ENCODE results near the gene MAT2B. TPM values are rescaled to one million over a fixed set of nuclear protein-coding genes. Genes with fewer than 3 reads are reported as not detected.

The MAT2B gene
- total and polyA plus RNA-seq, 2 of the 13 experiments (the other 11 are each of a cell fraction or from before 2014, with no cell fraction given): 20.2 to 37.1 TPM

DNA sequence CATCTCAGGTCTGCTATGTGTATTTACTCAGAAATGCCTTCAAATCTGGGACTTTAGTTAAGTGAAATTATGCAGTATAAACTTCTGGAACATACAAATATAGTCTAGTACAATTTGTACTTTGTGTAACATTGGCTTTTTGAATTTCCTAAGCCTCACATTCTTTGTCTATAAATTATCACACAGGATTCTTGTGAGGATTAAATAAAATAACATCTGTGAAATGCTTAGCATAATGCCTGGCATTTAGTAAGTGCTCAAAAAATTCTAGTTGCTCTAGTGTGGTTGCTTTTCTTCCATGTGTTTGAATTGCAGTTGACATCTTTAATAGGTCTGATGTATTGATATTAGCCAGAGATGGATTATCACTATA, 42.4 kb upstream of the MAT2B start:
- in situ Hi-C loops (cut with HindIII; ENCODE audit: extremely low pct_ligation_motif_present, low pct_unique_long_range_greater_than_20kb): no loop called here
- POLR2A ChIA-PET: no interaction called here

DNA sequence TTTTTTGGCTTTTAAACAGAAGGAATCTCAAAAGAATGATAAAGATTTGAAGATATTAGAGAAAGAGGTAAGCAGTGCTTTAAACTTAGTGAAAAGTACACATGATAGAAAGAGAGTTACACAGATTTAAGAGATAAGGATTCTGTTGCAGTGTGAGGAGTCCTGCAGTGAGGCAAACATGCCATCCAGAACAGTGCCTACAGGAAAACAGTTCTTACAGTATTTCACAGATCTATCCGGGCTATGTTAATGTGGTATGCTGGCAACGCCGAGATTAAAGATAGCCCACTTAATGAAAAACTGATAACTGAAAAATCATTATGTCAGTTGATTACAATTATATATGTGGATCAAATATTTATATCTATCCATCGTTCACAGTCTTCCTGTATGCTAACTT, 37.7 kb upstream of the MAT2B start:
- in situ Hi-C loops (cut with HindIII; ENCODE audit: extremely low pct_ligation_motif_present, low pct_unique_long_range_greater_than_20kb): no loop called here
- Histone ChIP-seq H3K36me3 (replicated peaks in 1 of 2; ENCODE audit: control insufficient read depth in 1 of 2, insufficient read depth in 2 of 2, low read length in 2 of 2) (peaks cover 8 to 43% of the 10 kb centered on the region in 2 experiments), H3K4me1 (ENCODE audit: insufficient read depth, low read length) (peaks cover 8% of the 10 kb centered on the region), H3K9ac (ENCODE audit: insufficient read depth, low read depth, low read length) (no peak overlapping the region), H3K4me3 (replicated peaks in 1 of 3; ENCODE audit: insufficient read depth in 1 of 3, low read depth in 2 of 3, low read length in 3 of 3) (no peak overlapping the region), H3K27ac (ENCODE audit: extremely low read length, insufficient read depth, low read length) (no peak overlapping the region), H3K79me2 (ENCODE audit: insufficient read depth, low read length) (peaks cover 19% of the 10 kb centered on the region), H3K9me3 (ENCODE audit: low read length) (no peaks in the 10 kb centered on the region), H3K4me2 (ENCODE audit: low read depth, low read length) (no peak overlapping the region), H3K27me3 (ENCODE audit: control insufficient read depth in 1 of 2, insufficient read depth in 2 of 2, low read length in 2 of 2) (no peaks in the 10 kb centered on the region), H4K20me1 (ENCODE audit: insufficient read depth, low read length) (no peaks in the 10 kb centered on the region), H2AFZ (ENCODE audit: low read length) (no peak overlapping the region)
- intact Hi-C loops (cut with micrococcal nuclease; ENCODE audit: unreplicated experiment): no loop called here
- FAIRE-seq (no peak), DNase-seq (ENCODE audit: low spot score) (no peak), ATAC-seq (no peak)
- TF ChIP-seq, protein P1, sequence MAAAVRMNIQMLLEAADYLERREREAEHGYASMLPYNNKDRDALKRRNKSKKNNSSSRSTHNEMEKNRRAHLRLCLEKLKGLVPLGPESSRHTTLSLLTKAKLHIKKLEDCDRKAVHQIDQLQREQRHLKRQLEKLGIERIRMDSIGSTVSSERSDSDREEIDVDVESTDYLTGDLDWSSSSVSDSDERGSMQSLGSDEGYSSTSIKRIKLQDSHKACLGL (CRISPR knock-in tag; IDR thresholded peaks at IDR 0.05): no peak
- TF ChIP-seq ZNF737 (CRISPR knock-in tag; IDR thresholded peaks at IDR 0.05; ENCODE audit: borderline replicate concordance) (no peak), ZNF232 (CRISPR knock-in tag; IDR thresholded peaks at IDR 0.05; ENCODE audit: borderline replicate concordance) (no peak), NR3C1 (CRISPR knock-in tag; IDR thresholded peaks at IDR 0.05) (no peak), MYNN (CRISPR knock-in tag; IDR thresholded peaks at IDR 0.05; ENCODE audit: low read depth) (no peak), ZNF816 (CRISPR knock-in tag; IDR thresholded peaks at IDR 0.05; ENCODE audit: borderline replicate concordance) (no peak), NAIF1 (CRISPR knock-in tag; IDR thresholded peaks at IDR 0.05; ENCODE audit: borderline replicate concordance) (no peak), ZNF749 (CRISPR knock-in tag; IDR thresholded peaks at IDR 0.05; ENCODE audit: borderline replicate concordance) (no peak), ZNF775 (CRISPR knock-in tag; IDR thresholded peaks at IDR 0.05; ENCODE audit: borderline replicate concordance) (no peak), ZKSCAN5 (CRISPR knock-in tag; IDR thresholded peaks at IDR 0.05) (no peak), TAF15 (IDR thresholded peaks at IDR 0.05; ENCODE audit: low read depth, low read length, poor library complexity, severe bottlenecking) (no peak), KLF12 (CRISPR knock-in tag; IDR thresholded peaks at IDR 0.05; ENCODE audit: borderline replicate concordance) (no peak)
- TF ChIP-seq, protein P2, sequence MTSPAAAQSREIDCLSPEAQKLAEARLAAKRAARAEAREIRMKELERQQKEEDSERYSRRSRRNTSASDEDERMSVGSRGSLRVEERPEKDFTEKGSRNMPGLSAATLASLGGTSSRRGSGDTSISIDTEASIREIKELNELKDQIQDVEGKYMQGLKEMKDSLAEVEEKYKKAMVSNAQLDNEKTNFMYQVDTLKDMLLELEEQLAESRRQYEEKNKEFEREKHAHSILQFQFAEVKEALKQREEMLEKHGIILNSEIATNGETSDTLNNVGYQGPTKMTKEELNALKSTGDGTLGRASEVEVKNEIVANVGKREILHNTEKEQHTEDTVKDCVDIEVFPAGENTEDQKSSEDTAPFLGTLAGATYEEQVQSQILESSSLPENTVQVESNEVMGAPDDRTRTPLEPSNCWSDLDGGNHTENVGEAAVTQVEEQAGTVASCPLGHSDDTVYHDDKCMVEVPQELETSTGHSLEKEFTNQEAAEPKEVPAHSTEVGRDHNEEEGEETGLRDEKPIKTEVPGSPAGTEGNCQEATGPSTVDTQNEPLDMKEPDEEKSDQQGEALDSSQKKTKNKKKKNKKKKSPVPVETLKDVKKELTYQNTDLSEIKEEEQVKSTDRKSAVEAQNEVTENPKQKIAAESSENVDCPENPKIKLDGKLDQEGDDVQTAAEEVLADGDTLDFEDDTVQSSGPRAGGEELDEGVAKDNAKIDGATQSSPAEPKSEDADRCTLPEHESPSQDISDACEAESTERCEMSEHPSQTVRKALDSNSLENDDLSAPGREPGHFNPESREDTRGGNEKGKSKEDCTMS (CRISPR knock-in tag; conservative IDR thresholded peaks at IDR 0.05): no peak
- TF ChIP-seq, protein P3, sequence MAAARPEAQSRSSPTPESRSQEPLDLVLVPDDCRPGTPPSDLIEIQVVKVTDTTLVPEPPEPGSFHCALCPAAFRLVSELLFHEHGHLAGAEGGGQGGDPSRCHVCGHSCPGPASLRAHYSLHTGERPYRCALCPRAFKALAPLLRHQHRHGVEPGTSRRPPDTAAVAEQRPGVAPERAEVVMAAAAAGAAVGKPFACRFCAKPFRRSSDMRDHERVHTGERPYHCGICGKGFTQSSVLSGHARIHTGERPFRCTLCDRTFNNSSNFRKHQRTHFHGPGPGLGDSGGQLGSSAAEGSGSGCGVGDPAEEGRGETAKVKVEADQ (CRISPR knock-in tag; IDR thresholded peaks at IDR 0.05; ENCODE audit: borderline replicate concordance): no peak
- BruUV-seq (replicated peaks): no TSS peak
- CTCF ChIA-PET (ENCODE audit: low intra/inter-chr PET ratio, low total read pairs): no interaction called here
- 98% methylated on average over 4 of the region's 4 CpGs for WGBS (ENCODE audit: low lambda C conversion rate)
- POLR2A ChIA-PET: interaction anchor here (1.7 kb wide), 1 partner anchor 8 kb away, joined by 7 read pairs; the partner anchor contains the start of genes HMMR and NUDCD2

More for the DNA sequence above, 42.4 kb upstream of the MAT2B start:
- Histone ChIP-seq H3K4me2 (ENCODE audit: low read depth, low read length) (peak overlapping the region; percentile 87), H3K4me1 (ENCODE audit: insufficient read depth, low read length) (peaks cover 20% of the 10 kb centered on the region), H3K79me2 (ENCODE audit: insufficient read depth, low read length) (peaks cover 53% of the 10 kb centered on the region), H2AFZ (ENCODE audit: low read length) (no peak overlapping the region), H3K36me3 (replicated peaks in 1 of 2; ENCODE audit: control insufficient read depth in 1 of 2, insufficient read depth in 2 of 2, low read length in 2 of 2) (peaks cover 2 to 9% of the 10 kb centered on the region in 2 experiments), H3K4me3 (replicated peaks in 1 of 3; ENCODE audit: insufficient read depth in 1 of 3, low read depth in 2 of 3, low read length in 3 of 3) (no peak overlapping the region), H4K20me1 (ENCODE audit: insufficient read depth, low read length) (no peaks in the 10 kb centered on the region), H3K27ac (ENCODE audit: extremely low read length, insufficient read depth, low read length) (no peak overlapping the region), H3K9me3 (ENCODE audit: low read length) (no peaks in the 10 kb centered on the region), H3K27me3 (ENCODE audit: control insufficient read depth in 1 of 2, insufficient read depth in 2 of 2, low read length in 2 of 2) (peaks cover 0 to 4% of the 10 kb centered on the region in 2 experiments; a peak in 1 of 5 replicates), H3K9ac (ENCODE audit: insufficient read depth, low read depth, low read length) (no peak overlapping the region)
- TF ChIP-seq ZNF256 (CRISPR knock-in tag; conservative IDR thresholded peaks at IDR 0.05): no peak
- TF ChIP-seq ZBTB20 (CRISPR knock-in tag; IDR thresholded peaks at IDR 0.05; ENCODE audit: borderline replicate concordance, low read depth): no peak
- no peak for TF ChIP-seq HNRNPH1 (optimal IDR thresholded peaks at IDR 0.05; ENCODE audit: low read depth, low read length)
- no peak for TF ChIP-seq ZNF550 (CRISPR knock-in tag; IDR thresholded peaks at IDR 0.05; ENCODE audit: borderline replicate concordance)
- CTCF ChIA-PET (ENCODE audit: low intra/inter-chr PET ratio, low total read pairs): no interaction called here
- no peak for ATAC-seq
- DNase-seq (ENCODE audit: low spot score): no peak
- FAIRE-seq: no peak
- intact Hi-C loops (cut with micrococcal nuclease; ENCODE audit: unreplicated experiment): no loop called here
- no TSS peak for BruUV-seq (replicated peaks)
